ENCODE measurements around the gene TPSD1.
"Not testable (repeated sequence)": the region's sequence is repeated elsewhere in the genome, so short reads cannot be mapped to it uniquely, and the experiment has no call there.

- not testable (repeated sequence) for TF ChIP-seq CREB1 (CRISPR knock-in tag; IDR thresholded peaks at IDR 0.05; ENCODE audit: low read depth); CTCF (conservative IDR thresholded peaks at IDR 0.05; ENCODE audit: low read depth in 2 of 2); EZH2 (IDR thresholded peaks at IDR 0.05; ENCODE audit: low read depth, unreplicated experiment); ZNF114 (CRISPR knock-in tag; IDR thresholded peaks at IDR 0.05); EZH2phosphoT487 (IDR thresholded peaks at IDR 0.05; ENCODE audit: unreplicated experiment); REST (IDR thresholded peaks at IDR 0.05; ENCODE audit: unreplicated experiment); POLR2AphosphoS5 (IDR thresholded peaks at IDR 0.05; ENCODE audit: low read depth); STAT1 (IDR thresholded peaks at IDR 0.05; ENCODE audit: unreplicated experiment)
Observed at GRCh38 chr16:1241081-1241480, 14.8 kb upstream of the TPSD1 start.
